Measurements from ENCODE around the gene FAR2. TPM values are rescaled to one million over a fixed set of nuclear protein-coding genes. Genes with fewer than 3 reads are reported as not detected.

Gene FAR2
- total RNA-seq, 1 donor = 5.6 TPM

GRCh38 chr12:29334937-29335336 is 185.9 kb downstream of the FAR2 start:
- no peak overlapping the region for H3K4me3 ChIP-seq (ENCODE audit: low read depth, low read length)
- peak; percentile 19 for DNase-seq (ENCODE audit: low read depth)
- TF ChIP-seq, protein P1, sequence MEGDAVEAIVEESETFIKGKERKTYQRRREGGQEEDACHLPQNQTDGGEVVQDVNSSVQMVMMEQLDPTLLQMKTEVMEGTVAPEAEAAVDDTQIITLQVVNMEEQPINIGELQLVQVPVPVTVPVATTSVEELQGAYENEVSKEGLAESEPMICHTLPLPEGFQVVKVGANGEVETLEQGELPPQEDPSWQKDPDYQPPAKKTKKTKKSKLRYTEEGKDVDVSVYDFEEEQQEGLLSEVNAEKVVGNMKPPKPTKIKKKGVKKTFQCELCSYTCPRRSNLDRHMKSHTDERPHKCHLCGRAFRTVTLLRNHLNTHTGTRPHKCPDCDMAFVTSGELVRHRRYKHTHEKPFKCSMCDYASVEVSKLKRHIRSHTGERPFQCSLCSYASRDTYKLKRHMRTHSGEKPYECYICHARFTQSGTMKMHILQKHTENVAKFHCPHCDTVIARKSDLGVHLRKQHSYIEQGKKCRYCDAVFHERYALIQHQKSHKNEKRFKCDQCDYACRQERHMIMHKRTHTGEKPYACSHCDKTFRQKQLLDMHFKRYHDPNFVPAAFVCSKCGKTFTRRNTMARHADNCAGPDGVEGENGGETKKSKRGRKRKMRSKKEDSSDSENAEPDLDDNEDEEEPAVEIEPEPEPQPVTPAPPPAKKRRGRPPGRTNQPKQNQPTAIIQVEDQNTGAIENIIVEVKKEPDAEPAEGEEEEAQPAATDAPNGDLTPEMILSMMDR (IDR thresholded peaks at IDR 0.05; ENCODE audit: insufficient read depth, low read depth, low read length) = no peak

DNA sequence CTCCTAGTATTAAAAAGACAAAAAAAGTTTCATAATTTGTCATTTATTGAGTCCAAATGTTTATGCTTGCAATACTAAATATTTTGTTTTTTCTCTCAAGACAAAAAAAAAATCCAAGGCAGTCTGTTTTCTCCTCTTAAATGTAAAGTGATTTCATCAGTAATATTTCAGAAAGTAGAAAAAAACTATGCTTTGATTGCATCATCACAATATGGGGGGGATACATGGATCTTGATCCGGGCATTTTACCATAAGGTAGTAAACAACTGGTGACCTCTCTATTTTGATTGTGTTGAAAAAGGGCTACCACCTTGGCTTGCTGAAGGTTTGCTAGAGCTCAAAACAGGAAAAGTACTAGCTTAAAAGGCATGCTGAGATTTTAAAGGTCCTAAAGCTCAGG is 188.2 kb downstream of the FAR2 start:
- TF ChIP-seq, protein P1 (IDR thresholded peaks at IDR 0.05; ENCODE audit: insufficient read depth, low read depth, low read length) = no peak
- DNase-seq (ENCODE audit: low read depth) = no peak
- H3K4me3 ChIP-seq (ENCODE audit: low read depth, low read length) = no peak overlapping the region

- no peak for DNase-seq (ENCODE audit: low read depth)
- H3K4me3 ChIP-seq (ENCODE audit: low read depth, low read length) = no peak overlapping the region
- TF ChIP-seq, protein P1 (IDR thresholded peaks at IDR 0.05; ENCODE audit: insufficient read depth, low read depth, low read length) = no peak
Observed at GRCh38 chr12:29343022-29343799, 194.1 kb downstream of the FAR2 start.

DNA sequence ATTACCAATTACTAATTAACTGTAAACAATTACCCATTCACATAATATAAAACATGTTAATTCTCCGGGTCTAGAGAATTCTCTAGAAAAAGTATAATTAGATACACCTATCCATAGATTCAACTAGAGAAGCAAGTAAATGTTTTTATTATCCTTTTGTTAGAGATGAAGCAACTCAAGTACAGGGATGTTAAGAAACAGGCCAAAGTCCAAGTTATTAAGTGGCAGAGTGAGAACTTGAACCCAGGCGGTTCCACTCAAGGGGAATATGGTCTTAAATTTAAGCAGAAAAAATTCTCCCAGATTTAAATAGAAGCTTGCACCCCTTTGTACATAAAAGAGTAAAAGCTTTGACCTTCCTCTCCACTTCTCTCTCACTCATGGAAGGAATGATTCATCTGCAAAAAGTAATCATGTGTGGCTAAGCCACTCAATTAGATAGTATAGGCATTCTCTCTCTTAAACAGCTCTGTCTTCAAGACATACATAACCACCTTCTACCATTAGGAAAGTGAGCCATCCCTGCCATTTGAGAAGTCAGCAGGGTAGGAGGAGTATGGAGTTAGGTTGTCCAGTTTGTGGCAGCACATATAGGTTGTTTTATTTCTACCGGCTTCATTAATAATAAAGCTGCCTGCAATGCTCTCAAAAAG is 197.8 kb downstream of the FAR2 start:
- TF ChIP-seq, protein P1 (IDR thresholded peaks at IDR 0.05; ENCODE audit: insufficient read depth, low read depth, low read length) = no peak
- no peak for DNase-seq (ENCODE audit: low read depth)

GRCh38 chr12:29350080-29350479 is 201.0 kb downstream of the FAR2 start:
- H3K4me3 ChIP-seq (ENCODE audit: low read depth, low read length) = no peak overlapping the region
- TF ChIP-seq, protein P1 (IDR thresholded peaks at IDR 0.05; ENCODE audit: insufficient read depth, low read depth, low read length) = no peak
- DNase-seq (ENCODE audit: low read depth) = peak; percentile 72

More for the DNA sequence above, 197.8 kb downstream of the FAR2 start:
- H3K4me3 ChIP-seq (ENCODE audit: low read depth, low read length) = no peak overlapping the region

- TF ChIP-seq, protein P1 (IDR thresholded peaks at IDR 0.05; ENCODE audit: insufficient read depth, low read depth, low read length) = no peak
- H3K4me3 ChIP-seq (ENCODE audit: low read depth, low read length) = no peak overlapping the region
- DNase-seq (ENCODE audit: low read depth) = no peak
Observed at GRCh38 chr12:29354954-29355353, 205.9 kb downstream of the FAR2 start.

Measured in fibroblast of villous mesenchyme (primary cell).